Measurements from ENCODE around the gene MTURN. TPM values are rescaled to one million over a fixed set of nuclear protein-coding genes. Genes with fewer than 3 reads are reported as not detected.

The MTURN gene
- 9.0 TPM for polyA plus RNA-seq (2013, experiment 1 of 2)
- polyA plus RNA-seq (2013, experiment 2 of 2) = 8.6 TPM

DNA sequence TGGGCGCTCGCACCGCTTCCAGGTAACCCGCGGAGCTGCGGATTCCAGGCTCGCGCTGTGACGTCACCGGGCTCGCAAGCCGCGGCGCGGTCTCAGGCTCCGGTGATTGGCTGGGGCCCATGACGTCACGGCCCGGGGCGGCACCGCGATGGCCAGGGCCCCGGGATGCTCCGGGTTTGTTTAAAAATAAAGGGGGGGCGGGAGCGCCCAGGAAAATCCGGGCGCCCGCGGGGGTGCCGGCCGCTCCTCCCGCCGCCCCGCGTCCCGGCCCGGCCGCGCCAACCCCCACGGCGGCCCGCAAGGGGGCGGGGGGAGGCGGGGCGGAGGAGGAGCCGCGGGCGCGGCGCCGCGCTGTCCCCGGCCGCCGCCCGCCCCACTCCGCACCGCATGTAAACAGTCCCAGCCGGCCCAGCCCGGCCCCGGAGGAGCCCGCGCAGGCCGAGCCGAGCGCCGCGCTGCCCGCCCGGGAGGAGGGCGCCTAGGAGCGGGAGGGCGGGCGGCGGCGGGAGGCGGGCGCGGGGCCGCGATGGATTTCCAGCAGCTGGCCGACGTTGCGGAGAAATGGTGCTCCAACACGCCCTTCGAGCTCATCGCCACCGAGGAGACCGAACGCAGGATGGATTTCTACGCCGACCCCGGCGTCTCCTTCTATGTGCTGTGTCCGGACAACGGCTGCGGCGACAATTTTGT, at the start of gene MTURN:
Gene MTURN (plus strand): TSS at position 376 of the 690 bp plus-strand sequence. CDS start 151 bp downstream, at position 527.
- no peaks in the 10 kb centered on the region for H3K79me1 ChIP-seq (ENCODE audit: low read depth, low read length)

DNA sequence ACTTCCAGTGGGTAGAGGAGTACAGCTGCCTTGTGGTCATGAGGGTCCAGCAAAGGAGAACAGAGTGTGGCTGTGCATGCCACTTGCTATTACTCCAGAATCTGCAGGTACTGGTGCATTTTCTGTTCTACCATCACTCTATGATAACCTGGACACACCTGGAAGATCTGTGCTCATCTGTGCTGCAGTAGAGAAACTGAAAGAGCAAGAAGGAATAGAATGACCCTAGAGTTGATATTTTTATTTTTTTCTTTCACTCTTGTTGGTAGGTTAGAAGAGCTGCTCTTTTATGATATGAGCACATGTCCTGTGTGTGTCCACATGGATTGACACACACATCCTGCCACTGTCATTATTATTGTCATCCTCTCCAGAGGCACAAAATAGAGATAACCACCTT, 48.3 kb upstream of the MTURN start:
- no peak for DNase-seq (ENCODE audit: low spot score)
- H3K27me3 ChIP-seq (ENCODE audit: control insufficient read depth in 3 of 3, insufficient read depth in 3 of 3, low read depth in 1 of 3, low read length in 3 of 3) = no peaks in the 10 kb centered on the region
- H2BK15ac ChIP-seq (ENCODE audit: low read length) = no peak overlapping the region
- no peak overlapping the region for H3K4ac ChIP-seq (ENCODE audit: low read length)
- no peak overlapping the region for H3K9ac ChIP-seq (ENCODE audit: low read depth, low read length, poor library complexity)
- H3K14ac ChIP-seq (ENCODE audit: low read length) = no peak overlapping the region
- no peak overlapping the region for H2BK5ac ChIP-seq (ENCODE audit: low read length)
- no peak overlapping the region for H3K23ac ChIP-seq (ENCODE audit: low read depth, low read length, poor library complexity)
- H3K18ac ChIP-seq (ENCODE audit: low read length) = no peak overlapping the region
- H2AK5ac ChIP-seq (ENCODE audit: low read depth, low read length) = no peak overlapping the region
- no peak overlapping the region for H3K27ac ChIP-seq (replicated peaks; ENCODE audit: low read length)
- H3K79me1 ChIP-seq (ENCODE audit: low read depth, low read length) = no peaks in the 10 kb centered on the region
- no peak overlapping the region for H3K4me2 ChIP-seq (ENCODE audit: insufficient read depth, low read length, poor library complexity, severe bottlenecking)
- H3K4me3 ChIP-seq (ENCODE audit: low read length in 2 of 2) = no peak overlapping the region
- no peak overlapping the region for H2BK120ac ChIP-seq (ENCODE audit: low read depth, low read length)
- H3K36me3 ChIP-seq (replicated peaks in 1 of 2; ENCODE audit: control insufficient read depth in 2 of 2, insufficient read depth in 2 of 2, low read length in 2 of 2) = peaks cover 7 to 55% of the 10 kb centered on the region in 2 donors
- no peak overlapping the region for H2BK12ac ChIP-seq (ENCODE audit: low read length)
- no peak overlapping the region for H4K91ac ChIP-seq (ENCODE audit: low read depth, low read length, poor library complexity)
- no peaks in the 10 kb centered on the region for H3K4me1 ChIP-seq (ENCODE audit: control insufficient read depth in 2 of 2, insufficient read depth in 1 of 2, low read depth in 1 of 2, low read length in 2 of 2)
- H3K9me3 ChIP-seq (replicated peaks in 1 of 2; ENCODE audit: control insufficient read depth in 2 of 2, insufficient read depth in 1 of 2, low read depth in 1 of 2, low read length in 2 of 2) = no peaks in the 10 kb centered on the region
- no peak overlapping the region for H2AFZ ChIP-seq (ENCODE audit: low read length)
- H4K8ac ChIP-seq (ENCODE audit: low read depth, low read length) = no peak overlapping the region

More for the DNA sequence above, at the start of gene MTURN:
- Histone ChIP-seq H3K4me1 (ENCODE audit: control insufficient read depth in 2 of 2, insufficient read depth in 1 of 2, low read depth in 1 of 2, low read length in 2 of 2) (peaks cover 0 to 3% of the 10 kb centered on the region in 2 donors), H3K27ac (replicated peaks; ENCODE audit: low read length) (peak within 1 kb of the TSS; percentile 33), H2BK15ac (ENCODE audit: low read length) (no peak within 1 kb of the TSS), H2AK5ac (ENCODE audit: low read depth, low read length) (peak within 1 kb of the TSS; percentile 16), H4K91ac (ENCODE audit: low read depth, low read length, poor library complexity) (no peak within 1 kb of the TSS), H2BK120ac (ENCODE audit: low read depth, low read length) (peak within 1 kb of the TSS; percentile 48), H3K36me3 (replicated peaks in 1 of 2; ENCODE audit: control insufficient read depth in 2 of 2, insufficient read depth in 2 of 2, low read length in 2 of 2) (no peaks in the 10 kb centered on the region), H3K18ac (ENCODE audit: low read length) (peak within 1 kb of the TSS; percentile 85), H3K14ac (ENCODE audit: low read length) (peak within 1 kb of the TSS; percentile 27), H3K23ac (ENCODE audit: low read depth, low read length, poor library complexity) (peak within 1 kb of the TSS; percentile 69), H2BK5ac (ENCODE audit: low read length) (no peak within 1 kb of the TSS), H4K8ac (ENCODE audit: low read depth, low read length) (no peak within 1 kb of the TSS), H3K4ac (ENCODE audit: low read length) (no peak within 1 kb of the TSS), H3K4me2 (ENCODE audit: insufficient read depth, low read length, poor library complexity, severe bottlenecking) (peak within 1 kb of the TSS; percentile 98), H2BK12ac (ENCODE audit: low read length) (no peak within 1 kb of the TSS), H3K4me3 (ENCODE audit: low read length in 2 of 2) (peak within 1 kb of the TSS; percentile 96 to 99), H3K27me3 (ENCODE audit: control insufficient read depth in 3 of 3, insufficient read depth in 3 of 3, low read depth in 1 of 3, low read length in 3 of 3) (peaks cover 0 to 6% (median 0%) of the 10 kb centered on the region in 3 experiments), H3K9ac (ENCODE audit: low read depth, low read length, poor library complexity) (peak within 1 kb of the TSS; percentile 85), H2AFZ (ENCODE audit: low read length) (peak within 1 kb of the TSS; percentile 90), H3K9me3 (replicated peaks in 1 of 2; ENCODE audit: control insufficient read depth in 2 of 2, insufficient read depth in 1 of 2, low read depth in 1 of 2, low read length in 2 of 2) (no peaks in the 10 kb centered on the region)
- peak; percentile 86 for DNase-seq (ENCODE audit: low spot score)
- no CpG with 5 or more reads among the region's 99 CpGs for WGBS, 2 donors (ENCODE audit: extremely low coverage in 2 of 2, insufficient read length in 2 of 2, insufficient replicate concordance in 1 of 2)

DNA sequence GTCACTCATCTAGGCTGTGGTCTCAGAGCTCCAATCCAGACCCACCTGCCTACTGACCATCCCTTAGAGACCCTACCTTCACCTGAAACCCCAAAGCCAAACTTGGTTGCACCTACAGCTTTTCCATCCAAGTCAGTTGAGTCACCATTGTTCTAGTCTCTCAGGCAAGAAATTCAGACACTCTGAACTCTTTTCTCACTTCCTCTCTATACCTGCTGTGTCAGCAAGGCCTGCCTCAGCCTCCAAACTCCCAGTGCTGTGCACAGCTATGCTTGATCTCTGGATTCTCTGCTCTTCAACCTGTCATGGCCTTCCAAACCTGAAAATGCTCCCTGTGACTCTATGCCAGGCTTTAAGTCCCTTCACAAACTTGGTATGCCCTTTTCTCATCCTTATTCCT, 47.4 kb upstream of the MTURN start:
- H3K27me3 ChIP-seq (ENCODE audit: control insufficient read depth in 3 of 3, insufficient read depth in 3 of 3, low read depth in 1 of 3, low read length in 3 of 3) = no peaks in the 10 kb centered on the region
- no peak overlapping the region for H2BK15ac ChIP-seq (ENCODE audit: low read length)
- H2AFZ ChIP-seq (ENCODE audit: low read length) = no peak overlapping the region
- H2BK120ac ChIP-seq (ENCODE audit: low read depth, low read length) = no peak overlapping the region
- H3K9me3 ChIP-seq (replicated peaks in 1 of 2; ENCODE audit: control insufficient read depth in 2 of 2, insufficient read depth in 1 of 2, low read depth in 1 of 2, low read length in 2 of 2) = no peaks in the 10 kb centered on the region
- H3K4ac ChIP-seq (ENCODE audit: low read length) = no peak overlapping the region
- H3K9ac ChIP-seq (ENCODE audit: low read depth, low read length, poor library complexity) = no peak overlapping the region
- H3K36me3 ChIP-seq (replicated peaks in 1 of 2; ENCODE audit: control insufficient read depth in 2 of 2, insufficient read depth in 2 of 2, low read length in 2 of 2) = peaks cover 6 to 49% of the 10 kb centered on the region in 2 donors
- no peak overlapping the region for H3K23ac ChIP-seq (ENCODE audit: low read depth, low read length, poor library complexity)
- H2BK5ac ChIP-seq (ENCODE audit: low read length) = no peak overlapping the region
- no peak overlapping the region for H2BK12ac ChIP-seq (ENCODE audit: low read length)
- no peak overlapping the region for H3K18ac ChIP-seq (ENCODE audit: low read length)
- no peak overlapping the region for H3K14ac ChIP-seq (ENCODE audit: low read length)
- DNase-seq (ENCODE audit: low spot score) = no peak
- no peak overlapping the region for H4K91ac ChIP-seq (ENCODE audit: low read depth, low read length, poor library complexity)
- no peaks in the 10 kb centered on the region for H3K4me1 ChIP-seq (ENCODE audit: control insufficient read depth in 2 of 2, insufficient read depth in 1 of 2, low read depth in 1 of 2, low read length in 2 of 2)
- no peak overlapping the region for H4K8ac ChIP-seq (ENCODE audit: low read depth, low read length)
- no peak overlapping the region for H3K27ac ChIP-seq (replicated peaks; ENCODE audit: low read length)
- no peaks in the 10 kb centered on the region for H3K79me1 ChIP-seq (ENCODE audit: low read depth, low read length)
- no peak overlapping the region for H3K4me3 ChIP-seq (ENCODE audit: low read length in 2 of 2)
- H3K4me2 ChIP-seq (ENCODE audit: insufficient read depth, low read length, poor library complexity, severe bottlenecking) = no peak overlapping the region
- H2AK5ac ChIP-seq (ENCODE audit: low read depth, low read length) = no peak overlapping the region

DNA sequence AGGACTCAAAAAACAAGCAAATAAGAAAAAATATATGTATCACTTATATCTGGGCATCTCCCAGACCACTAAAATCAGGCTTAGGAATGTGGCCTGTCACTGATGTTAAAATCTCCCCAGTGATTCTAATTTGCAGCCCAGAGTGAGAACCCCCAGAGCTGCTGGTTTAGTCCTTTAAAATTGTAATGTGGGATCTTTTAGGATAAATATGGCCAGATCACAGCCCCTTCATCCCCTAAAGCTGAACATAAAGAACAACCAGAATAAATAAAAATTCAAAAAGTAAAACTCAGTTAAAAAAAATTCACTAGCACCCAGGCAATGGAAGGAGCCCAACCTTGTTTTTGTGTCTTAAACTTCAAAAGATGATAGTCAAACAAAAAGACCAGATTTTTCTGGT, 46.4 kb upstream of the MTURN start:
- no peak overlapping the region for H3K4me2 ChIP-seq (ENCODE audit: insufficient read depth, low read length, poor library complexity, severe bottlenecking)
- no peak overlapping the region for H3K14ac ChIP-seq (ENCODE audit: low read length)
- H2AK5ac ChIP-seq (ENCODE audit: low read depth, low read length) = no peak overlapping the region
- H2AFZ ChIP-seq (ENCODE audit: low read length) = no peak overlapping the region
- no peaks in the 10 kb centered on the region for H3K4me1 ChIP-seq (ENCODE audit: control insufficient read depth in 2 of 2, insufficient read depth in 1 of 2, low read depth in 1 of 2, low read length in 2 of 2)
- no peak overlapping the region for H4K8ac ChIP-seq (ENCODE audit: low read depth, low read length)
- peaks cover 9 to 53% of the 10 kb centered on the region in 2 donors for H3K36me3 ChIP-seq (replicated peaks in 1 of 2; ENCODE audit: control insufficient read depth in 2 of 2, insufficient read depth in 2 of 2, low read length in 2 of 2)
- H2BK15ac ChIP-seq (ENCODE audit: low read length) = no peak overlapping the region
- no peaks in the 10 kb centered on the region for H3K79me1 ChIP-seq (ENCODE audit: low read depth, low read length)
- H3K23ac ChIP-seq (ENCODE audit: low read depth, low read length, poor library complexity) = no peak overlapping the region
- no peak overlapping the region for H3K4me3 ChIP-seq (ENCODE audit: low read length in 2 of 2)
- no peak overlapping the region for H3K4ac ChIP-seq (ENCODE audit: low read length)
- no peak overlapping the region for H4K91ac ChIP-seq (ENCODE audit: low read depth, low read length, poor library complexity)
- H2BK120ac ChIP-seq (ENCODE audit: low read depth, low read length) = no peak overlapping the region
- no peak overlapping the region for H3K9ac ChIP-seq (ENCODE audit: low read depth, low read length, poor library complexity)
- H3K18ac ChIP-seq (ENCODE audit: low read length) = no peak overlapping the region
- H2BK12ac ChIP-seq (ENCODE audit: low read length) = no peak overlapping the region
- H2BK5ac ChIP-seq (ENCODE audit: low read length) = no peak overlapping the region
- DNase-seq (ENCODE audit: low spot score) = no peak
- no peaks in the 10 kb centered on the region for H3K9me3 ChIP-seq (replicated peaks in 1 of 2; ENCODE audit: control insufficient read depth in 2 of 2, insufficient read depth in 1 of 2, low read depth in 1 of 2, low read length in 2 of 2)
- H3K27ac ChIP-seq (replicated peaks; ENCODE audit: low read length) = no peak overlapping the region
- H3K27me3 ChIP-seq (ENCODE audit: control insufficient read depth in 3 of 3, insufficient read depth in 3 of 3, low read depth in 1 of 3, low read length in 3 of 3) = no peaks in the 10 kb centered on the region

All from neuronal stem cell (in vitro differentiated cells).